Measurements from ENCODE around the gene TCERG1. TPM values are rescaled to one million over a fixed set of nuclear protein-coding genes. Genes with fewer than 3 reads are reported as not detected.

TCERG1 gene
- polyA plus RNA-seq, 1 donor from 2014 or later, result 238 TPM

GRCh38 chr5:146428658-146429057 lies 18.5 kb upstream of the TCERG1 start:
- H3K9ac ChIP-seq (ENCODE audit: low read length), result no peak overlapping the region
- no peak overlapping the region for H3K4me3 ChIP-seq (ENCODE audit: low read length)
- H3K27ac ChIP-seq (ENCODE audit: low read length), result no peak overlapping the region
- no peaks in the 10 kb centered on the region for H3K36me3 ChIP-seq (ENCODE audit: insufficient read depth, low read length)
- no peak overlapping the region for H2AFZ ChIP-seq (ENCODE audit: low read depth, low read length)
- no peaks in the 10 kb centered on the region for H3K9me3 ChIP-seq (ENCODE audit: low read length)
- no peaks in the 10 kb centered on the region for H3K27me3 ChIP-seq (ENCODE audit: insufficient read depth, low read depth, low read length)
- no peak for TF ChIP-seq REST (IDR thresholded peaks at IDR 0.05; ENCODE audit: borderline replicate concordance)
- TF ChIP-seq EZH2 (IDR thresholded peaks at IDR 0.05; ENCODE audit: borderline replicate concordance, insufficient read depth, low read length, poor library complexity, severe bottlenecking), result no peak
- TF ChIP-seq TAF1 (IDR thresholded peaks at IDR 0.05; ENCODE audit: low read depth), result no peak
- no peak for TF ChIP-seq SMC3 (conservative IDR thresholded peaks at IDR 0.05; ENCODE audit: poor library complexity)
- no peak for TF ChIP-seq MXI1 (conservative IDR thresholded peaks at IDR 0.05; ENCODE audit: poor library complexity, severe bottlenecking)
- TF ChIP-seq RAD21 (conservative IDR thresholded peaks at IDR 0.05), result no peak
- H4K20me1 ChIP-seq (ENCODE audit: insufficient read depth), result no peaks in the 10 kb centered on the region
- no peaks in the 10 kb centered on the region for H3F3A ChIP-seq (ENCODE audit: insufficient read depth, low read length, poor library complexity, severe bottlenecking)
- H3K4me2 ChIP-seq (ENCODE audit: low read length), result no peak overlapping the region
- no peaks in the 10 kb centered on the region for H3K9me2 ChIP-seq (ENCODE audit: insufficient read depth, low read length)
- no peaks in the 10 kb centered on the region for H3K79me2 ChIP-seq (replicated peaks; ENCODE audit: insufficient read depth, low read length)

- Histone ChIP-seq H3K4me2 (ENCODE audit: low read length) (no peak overlapping the region), H3K4me3 (ENCODE audit: low read length) (no peak overlapping the region), H2AFZ (ENCODE audit: low read depth, low read length) (no peak overlapping the region), H3K79me2 (replicated peaks; ENCODE audit: insufficient read depth, low read length) (no peaks in the 10 kb centered on the region), H3K9ac (ENCODE audit: low read length) (no peak overlapping the region), H3K9me3 (ENCODE audit: low read length) (no peaks in the 10 kb centered on the region), H3K9me2 (ENCODE audit: insufficient read depth, low read length) (no peaks in the 10 kb centered on the region), H3K27ac (ENCODE audit: low read length) (no peak overlapping the region), H3K36me3 (ENCODE audit: insufficient read depth, low read length) (no peaks in the 10 kb centered on the region), H3K27me3 (ENCODE audit: insufficient read depth, low read depth, low read length) (no peaks in the 10 kb centered on the region), H3F3A (ENCODE audit: insufficient read depth, low read length, poor library complexity, severe bottlenecking) (no peaks in the 10 kb centered on the region), H4K20me1 (ENCODE audit: insufficient read depth) (no peaks in the 10 kb centered on the region)
- no peak for TF ChIP-seq RAD21 (conservative IDR thresholded peaks at IDR 0.05)
- no peak for TF ChIP-seq TAF1 (IDR thresholded peaks at IDR 0.05; ENCODE audit: low read depth)
- TF ChIP-seq EP300 (conservative IDR thresholded peaks at IDR 0.05; ENCODE audit: poor library complexity, severe bottlenecking), result no peak
- TF ChIP-seq REST (IDR thresholded peaks at IDR 0.05; ENCODE audit: borderline replicate concordance), result no peak
- TF ChIP-seq MXI1 (conservative IDR thresholded peaks at IDR 0.05; ENCODE audit: poor library complexity, severe bottlenecking), result no peak
- no peak for TF ChIP-seq SMC3 (conservative IDR thresholded peaks at IDR 0.05; ENCODE audit: poor library complexity)
- no peak for TF ChIP-seq EZH2 (IDR thresholded peaks at IDR 0.05; ENCODE audit: borderline replicate concordance, insufficient read depth, low read length, poor library complexity, severe bottlenecking)
- no peak for TF ChIP-seq CTCF (IDR thresholded peaks at IDR 0.05; ENCODE audit: poor library complexity, severe bottlenecking)
- TF ChIP-seq POLR2AphosphoS5 (IDR thresholded peaks at IDR 0.05), result no peak
Observed at GRCh38 chr5:146440353-146440752, 6.8 kb upstream of the TCERG1 start.

Measured in neural cell (in vitro differentiated cells).